Activated T-helper 2 cell treated with anti-CD3 and anti-CD28 coated beads, Interferon-gamma antibody, Interleukin-2, Interleukin-4, amounts not matched to agents 10 μg/mL and 5 μg/mL and 100 μg/mL, durations not matched to agents 14 hours and 24 hours and 36 hours (primary cell): ENCODE measurements around the gene OR51A4. TPM values are rescaled to one million over a fixed set of nuclear protein-coding genes. Genes with fewer than 3 reads are reported as not detected.
"Not testable (repeated sequence)": the region's sequence is repeated elsewhere in the genome, so short reads cannot be mapped to it uniquely, and the experiment has no call there.

Experiments used
- DNase-seq: peaks from one replicate; pipeline ENCODE4 v3.0.0; 2021; ENCODE audit warnings: low spot score
- H3K27ac Mint-ChIP-seq: one replicate; pipeline ENCODE4 v1.8.0; 2021; ENCODE audit warnings: mixed read lengths
- H3K27me3 Mint-ChIP-seq: one replicate; pipeline ENCODE4 v1.8.0; 2021; ENCODE audit warnings: low read depth, mixed read lengths
- H3K36me3 Mint-ChIP-seq: one replicate; pipeline ENCODE4 v1.8.0; 2021; ENCODE audit warnings: low read depth, mixed read lengths
- H3K4me1 Mint-ChIP-seq: one replicate; pipeline ENCODE4 v1.8.0; 2021; ENCODE audit warnings: low read depth, mixed read lengths
- H3K4me3 Mint-ChIP-seq: one replicate; pipeline ENCODE4 v1.8.0; 2021; ENCODE audit warnings: low read depth, mild to moderate bottlenecking, moderate library complexity, mixed read lengths
- H3K9me3 Mint-ChIP-seq: one replicate; pipeline ENCODE4 v1.8.0; 2021; ENCODE audit warnings: mixed read lengths
- intact Hi-C: fragments of 100-400 bp; cut with micrococcal nuclease; formaldehyde crosslinking; loops from one replicate; pipeline ENCODE4 v1.15.1; 2023
- total RNA-seq: library from RNA; stranded (reverse); gene quantifications from 2 replicates; pipeline ENCODE4 v1.2.3, GENCODE V29; 2022

OR51A4 gene, protein sequence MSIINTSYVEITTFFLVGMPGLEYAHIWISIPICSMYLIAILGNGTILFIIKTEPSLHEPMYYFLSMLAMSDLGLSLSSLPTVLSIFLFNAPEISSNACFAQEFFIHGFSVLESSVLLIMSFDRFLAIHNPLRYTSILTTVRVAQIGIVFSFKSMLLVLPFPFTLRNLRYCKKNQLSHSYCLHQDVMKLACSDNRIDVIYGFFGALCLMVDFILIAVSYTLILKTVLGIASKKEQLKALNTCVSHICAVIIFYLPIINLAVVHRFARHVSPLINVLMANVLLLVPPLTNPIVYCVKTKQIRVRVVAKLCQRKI
- total RNA-seq: not detected in 2 replicates

- H3K27ac Mint-ChIP-seq: no peak within 1 kb of the TSS
- H3K27me3 Mint-ChIP-seq: no peaks in the 10 kb centered on the region
Measured at GRCh38 chr11:4947505-4947904, at the start of gene OR51A4. Gene OR51A4 (minus strand): TSS chr11:4947605. CDS start chr11:4947100, 505 bp downstream.

GRCh38 chr11:4994551-4994950 is 47.1 kb upstream of the OR51A4 start, which contains the start of gene OR51L1:
Gene OR51L1 (plus strand): TSS chr11:4994851. CDS start chr11:4998983, 4,132 bp downstream.
- no peak for DNase-seq
- Mint-ChIP-seq H3K4me1 (no peaks in the 10 kb centered on the region), H3K4me3 (no peak within 1 kb of the TSS), H3K36me3 (no peaks in the 10 kb centered on the region), H3K27me3 (no peaks in the 10 kb centered on the region), H3K9me3 (no peaks in the 10 kb centered on the region), H3K27ac (no peak within 1 kb of the TSS)
- intact Hi-C loops: no loop called here

More at GRCh38 chr11:4947505-4947904, at the start of gene OR51A4:
- DNase-seq: no peak
- no peaks in the 10 kb centered on the region for H3K36me3 Mint-ChIP-seq
- H3K4me1 Mint-ChIP-seq: no peaks in the 10 kb centered on the region
- H3K9me3 Mint-ChIP-seq: no peaks in the 10 kb centered on the region
- intact Hi-C loops: no loop called here
- no peak within 1 kb of the TSS for H3K4me3 Mint-ChIP-seq

- Mint-ChIP-seq H3K36me3 (no peaks in the 10 kb centered on the region), H3K4me3 (no peak overlapping the region), H3K9me3 (no peaks in the 10 kb centered on the region), H3K4me1 (no peaks in the 10 kb centered on the region), H3K27me3 (no peaks in the 10 kb centered on the region), H3K27ac (no peak overlapping the region)
- DNase-seq: no peak
- intact Hi-C loops: no loop called here
Measured at GRCh38 chr11:4991060-4991459, 43.7 kb upstream of the OR51A4 start.

DNA sequence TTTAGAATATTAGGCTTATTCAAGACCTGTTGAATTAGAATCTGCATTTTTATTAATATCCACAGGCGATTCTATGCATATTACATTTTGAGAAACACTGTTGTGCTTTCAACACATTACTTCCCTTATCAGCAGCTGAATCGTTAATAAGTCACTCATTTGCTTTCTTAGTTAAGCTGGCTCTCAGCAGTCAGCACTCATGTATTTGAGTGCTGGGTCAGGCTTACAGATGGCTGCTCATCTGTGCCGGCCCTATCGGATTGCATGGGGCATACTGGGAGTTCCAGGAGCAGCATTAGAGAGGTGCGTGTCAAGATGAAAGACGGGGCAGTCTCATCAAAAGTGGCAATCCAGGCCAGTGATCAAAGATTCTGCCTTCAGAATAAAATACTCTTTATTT is 36.4 kb upstream of the OR51A4 start:
- intact Hi-C loops: no loop called here
- H3K27me3 Mint-ChIP-seq: no peaks in the 10 kb centered on the region
- no peak for DNase-seq
- H3K4me3 Mint-ChIP-seq: no peak overlapping the region
- no peaks in the 10 kb centered on the region for H3K9me3 Mint-ChIP-seq
- no peak overlapping the region for H3K27ac Mint-ChIP-seq
- H3K36me3 Mint-ChIP-seq: no peaks in the 10 kb centered on the region
- no peaks in the 10 kb centered on the region for H3K4me1 Mint-ChIP-seq

GRCh38 chr11:4982678-4983077 is 35.3 kb upstream of the OR51A4 start:
- intact Hi-C loops: no loop called here
- H3K27me3 Mint-ChIP-seq: no peaks in the 10 kb centered on the region
- H3K27ac Mint-ChIP-seq: no peak overlapping the region
- H3K9me3 Mint-ChIP-seq: no peaks in the 10 kb centered on the region
- no peak overlapping the region for H3K4me3 Mint-ChIP-seq
- H3K4me1 Mint-ChIP-seq: no peaks in the 10 kb centered on the region
- H3K36me3 Mint-ChIP-seq: no peaks in the 10 kb centered on the region
- DNase-seq: no peak

GRCh38 chr11:4979036-4979435 is 31.6 kb upstream of the OR51A4 start:
- H3K9me3 Mint-ChIP-seq: no peaks in the 10 kb centered on the region
- H3K36me3 Mint-ChIP-seq: no peaks in the 10 kb centered on the region
- no peaks in the 10 kb centered on the region for H3K4me1 Mint-ChIP-seq
- DNase-seq: no peak
- H3K27me3 Mint-ChIP-seq: no peaks in the 10 kb centered on the region
- H3K27ac Mint-ChIP-seq: no peak overlapping the region
- no peak overlapping the region for H3K4me3 Mint-ChIP-seq
- intact Hi-C loops: no loop called here

- DNase-seq: no peak
- Mint-ChIP-seq H3K4me3 (no peak overlapping the region), H3K9me3 (no peaks in the 10 kb centered on the region), H3K27me3 (no peaks in the 10 kb centered on the region), H3K27ac (no peak overlapping the region), H3K4me1 (no peaks in the 10 kb centered on the region), H3K36me3 (no peaks in the 10 kb centered on the region)
- intact Hi-C loops: no loop called here
Measured at GRCh38 chr11:4975436-4975835, 28.0 kb upstream of the OR51A4 start.

DNA sequence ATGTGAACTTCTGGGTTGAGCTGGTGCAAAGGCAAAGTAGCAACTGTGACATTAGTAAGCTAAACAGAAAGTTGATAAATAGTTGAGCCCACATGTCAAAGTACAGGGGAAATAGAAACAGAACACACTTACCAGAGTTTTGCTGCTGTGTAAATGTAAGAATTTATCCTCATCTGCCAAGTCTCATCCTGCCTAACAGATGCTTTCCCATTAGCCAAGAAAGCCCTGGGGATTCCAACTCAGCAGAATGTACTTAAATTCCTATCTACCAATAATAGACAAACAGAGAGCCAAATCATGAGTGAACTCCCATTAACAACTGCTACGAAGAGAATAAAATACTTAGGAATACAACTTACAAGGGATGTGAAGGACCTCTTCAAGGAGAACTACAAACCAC is 15.4 kb upstream of the OR51A4 start:
- no peak for DNase-seq
- Mint-ChIP-seq H3K27me3 (no peaks in the 10 kb centered on the region), H3K4me3 (no peak overlapping the region), H3K4me1 (no peaks in the 10 kb centered on the region), H3K36me3 (no peaks in the 10 kb centered on the region), H3K27ac (no peak overlapping the region), H3K9me3 (no peaks in the 10 kb centered on the region)
- intact Hi-C loops: no loop called here

- intact Hi-C loops: no loop called here
- DNase-seq: no peak
- Mint-ChIP-seq H3K27ac (no peak overlapping the region), H3K4me3 (no peak overlapping the region), H3K9me3 (no peaks in the 10 kb centered on the region), H3K27me3 (no peaks in the 10 kb centered on the region), H3K4me1 (no peaks in the 10 kb centered on the region), H3K36me3 (no peaks in the 10 kb centered on the region)
Measured at GRCh38 chr11:4960877-4961276, 13.5 kb upstream of the OR51A4 start.

DNA sequence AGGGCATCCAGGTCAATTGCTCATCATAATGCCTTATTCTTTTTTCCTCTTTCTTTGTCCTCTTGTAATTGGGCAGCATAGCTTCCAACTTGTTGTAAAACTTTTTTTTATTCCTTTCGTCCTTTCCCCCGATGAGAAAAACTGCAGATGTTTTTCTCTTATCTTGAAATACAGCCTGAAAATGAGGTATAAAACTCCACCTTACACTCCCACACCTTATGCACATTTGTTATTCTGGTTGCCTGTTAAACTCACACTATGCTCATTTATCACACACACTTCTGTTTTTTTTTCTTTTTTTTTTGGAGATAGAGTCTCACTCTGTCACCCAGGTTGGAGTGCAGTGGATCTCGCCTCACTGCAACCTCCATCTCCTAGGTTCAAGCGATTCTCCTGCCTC is 10.0 kb upstream of the OR51A4 start:
- H3K36me3 Mint-ChIP-seq: no peaks in the 10 kb centered on the region
- no peaks in the 10 kb centered on the region for H3K27me3 Mint-ChIP-seq
- H3K27ac Mint-ChIP-seq: no peak overlapping the region
- intact Hi-C loops: no loop called here
- H3K9me3 Mint-ChIP-seq: no peaks in the 10 kb centered on the region
- DNase-seq: no peak
- H3K4me1 Mint-ChIP-seq: no peaks in the 10 kb centered on the region
- no peak overlapping the region for H3K4me3 Mint-ChIP-seq

DNA sequence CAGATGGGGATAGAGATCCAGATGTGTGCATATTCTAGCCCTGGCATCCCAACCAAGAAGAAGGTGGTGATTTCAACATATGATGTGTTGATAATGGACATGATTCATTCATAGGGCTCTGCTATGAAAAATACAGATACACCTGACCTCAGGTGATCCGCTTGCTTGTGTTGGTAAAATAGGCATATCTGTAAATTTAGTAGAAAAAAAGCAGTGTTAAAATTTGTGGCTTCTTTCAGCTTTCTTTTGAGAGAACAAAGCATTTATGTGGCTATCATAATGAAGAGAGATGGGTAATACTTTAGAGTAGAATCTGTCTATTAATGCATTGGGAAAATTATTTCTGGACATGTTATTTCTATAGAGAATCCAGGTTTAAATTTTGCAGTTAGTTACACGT is 8.2 kb upstream of the OR51A4 start, which contains the start of gene OR51A2:
OR51A2 (minus strand) TSS at position 101 of the 400 bp plus-strand sequence; CDS start at position 101, 0 bp downstream.
- not testable (repeated sequence) for H3K36me3 Mint-ChIP-seq, H3K9me3 Mint-ChIP-seq, H3K4me1 Mint-ChIP-seq, H3K27me3 Mint-ChIP-seq, DNase-seq, H3K4me3 Mint-ChIP-seq, H3K27ac Mint-ChIP-seq
- intact Hi-C loops: loop anchor here (1.0 kb wide), 1 partner anchor 9 kb away; no protein-coding TSS in a partner anchor

DNA sequence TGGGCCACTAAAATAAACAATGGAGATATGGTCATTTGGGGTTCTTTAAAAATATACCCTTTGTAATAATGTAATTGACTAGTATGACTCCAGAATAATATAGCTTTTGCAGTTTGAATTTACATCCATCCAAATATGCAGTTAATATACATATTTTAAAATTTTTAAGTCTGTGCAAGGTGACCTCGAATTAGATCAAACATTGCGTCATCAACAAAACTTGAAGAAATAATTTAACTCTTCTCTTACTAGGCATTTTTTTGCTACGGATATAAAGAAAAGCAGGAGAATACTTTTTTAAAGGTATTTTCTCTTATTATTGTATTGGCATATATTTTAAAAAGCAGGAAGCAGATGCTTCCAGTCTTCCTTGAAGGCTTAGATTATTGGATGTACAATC is 10.7 kb downstream of the OR51A4 start:
- DNase-seq: no peak
- Mint-ChIP-seq H3K4me3 (no peak overlapping the region), H3K27ac (no peak overlapping the region), H3K36me3 (no peaks in the 10 kb centered on the region), H3K27me3 (no peaks in the 10 kb centered on the region), H3K4me1 (no peaks in the 10 kb centered on the region), H3K9me3 (no peaks in the 10 kb centered on the region)
- intact Hi-C loops: no loop called here

DNA sequence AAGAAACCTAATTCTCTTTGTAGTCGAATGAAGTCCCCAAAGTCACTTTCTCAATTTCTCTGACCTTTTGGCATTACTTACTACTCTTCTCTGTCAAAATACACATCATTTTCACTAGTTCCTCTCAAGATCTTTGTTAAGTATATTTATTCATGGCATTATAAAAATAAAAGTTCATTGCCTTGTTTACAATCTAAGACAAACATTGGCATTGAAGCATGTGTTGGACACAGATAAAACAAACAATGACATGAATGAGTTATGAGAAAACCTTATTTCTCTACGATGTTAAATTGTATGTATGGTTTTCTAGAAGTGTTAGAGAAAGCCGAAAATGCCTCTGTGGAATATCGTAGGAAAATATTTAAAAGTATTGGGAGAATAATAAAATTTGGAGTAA is 14.7 kb downstream of the OR51A4 start:
- intact Hi-C loops: no loop called here
- Mint-ChIP-seq H3K9me3 (no peaks in the 10 kb centered on the region), H3K4me1 (no peaks in the 10 kb centered on the region), H3K27ac (no peak overlapping the region), H3K27me3 (no peaks in the 10 kb centered on the region), H3K4me3 (no peak overlapping the region), H3K36me3 (no peaks in the 10 kb centered on the region)
- DNase-seq: no peak
